ENCODE results near the gene C1QTNF12.
"Not testable (repeated sequence)": the region's sequence is repeated elsewhere in the genome, so short reads cannot be mapped to it uniquely, and the experiment has no call there.

Gene C1QTNF12

DNA sequence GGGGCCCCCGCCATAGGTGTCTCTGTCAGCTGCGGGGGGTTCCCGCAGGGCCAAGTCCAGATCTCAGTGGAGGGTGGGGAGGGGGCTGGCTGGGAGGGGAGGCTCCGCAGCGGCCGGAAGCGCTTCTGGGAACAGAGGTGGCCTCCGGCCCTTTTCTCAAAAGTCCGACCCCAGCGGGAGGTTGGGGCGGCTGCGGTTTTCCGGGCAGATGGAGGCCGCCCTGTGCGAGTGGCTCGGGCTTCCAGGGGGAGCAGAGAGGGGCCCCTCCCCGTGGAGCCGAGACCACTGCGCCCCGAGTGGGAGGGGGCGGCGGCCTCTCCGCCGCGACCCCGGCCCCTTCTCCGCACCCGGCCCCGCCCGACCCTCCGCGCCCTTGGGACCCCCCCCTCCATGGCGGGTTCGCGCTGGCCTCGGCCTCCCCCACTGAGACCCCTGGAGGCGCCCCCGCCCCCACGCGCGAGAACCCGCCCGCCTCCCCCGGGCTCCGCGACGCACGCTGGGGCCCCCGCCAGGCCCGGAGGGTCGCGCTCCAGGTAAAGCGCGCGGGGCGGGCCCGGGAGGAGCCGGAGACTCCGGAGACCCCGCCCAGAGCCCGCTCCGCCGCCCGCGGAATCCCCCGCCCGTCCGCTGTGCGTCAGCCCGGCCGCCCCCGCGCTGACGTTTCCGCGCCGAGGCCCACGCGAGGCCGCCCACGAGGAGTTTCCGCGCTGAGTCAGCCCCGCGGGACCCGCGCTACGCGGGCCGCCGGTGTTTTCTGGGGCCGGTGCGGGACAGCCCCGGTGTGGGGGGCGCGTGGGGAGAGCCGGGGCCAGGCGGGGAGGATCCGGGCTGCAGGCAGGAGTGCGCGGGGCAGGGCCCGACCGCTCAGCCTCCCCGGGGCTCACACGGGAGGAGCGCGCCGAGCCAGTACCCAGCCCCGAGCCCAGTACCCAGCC lies 45.4 kb downstream of the C1QTNF12 start:
- peak in 15 of 58 donors; percentile 5 to 66 (median 31) for DNase-seq

- no peak for DNase-seq
These were observed 46.3 kb downstream of the C1QTNF12 start for GRCh38 chr1:1199961-1200875.

GRCh38 chr1:1199141-1199960 lies 47.2 kb downstream of the C1QTNF12 start:
- no peak for DNase-seq

DNA sequence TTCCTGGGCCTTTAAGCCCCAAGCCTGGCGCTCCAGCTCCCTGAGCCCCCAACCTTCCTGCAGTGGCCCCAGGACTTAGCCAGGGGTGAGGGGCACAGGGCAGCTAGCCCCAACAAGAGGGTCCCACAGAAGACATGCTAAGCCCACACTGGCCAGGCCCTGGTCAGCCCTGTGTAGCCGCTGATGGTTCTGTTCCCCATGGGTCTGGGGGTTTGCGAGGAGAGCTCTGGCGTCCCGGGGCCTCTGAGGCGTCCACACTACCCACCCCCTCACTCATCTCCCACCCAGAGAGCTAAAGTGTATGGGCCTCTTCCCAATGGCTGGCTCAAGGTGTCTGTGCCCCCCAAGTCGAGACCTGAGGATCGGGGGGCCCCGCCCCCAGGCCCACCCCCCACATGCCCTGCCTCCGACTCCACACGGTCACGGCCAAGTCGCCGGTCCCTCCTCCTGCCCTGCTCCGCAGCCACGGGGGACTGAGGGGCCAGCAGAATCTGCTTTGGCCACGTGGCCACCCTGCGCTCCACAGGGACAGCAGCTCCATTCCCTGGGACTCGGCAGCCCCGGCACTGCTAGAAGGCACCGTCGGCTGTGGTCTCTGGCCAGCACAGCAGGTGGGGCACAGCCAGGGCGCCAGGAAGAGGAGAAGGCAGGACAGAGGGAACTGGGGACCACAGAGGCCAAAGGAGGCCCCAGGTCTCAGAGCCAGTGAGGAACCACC lies 47.9 kb downstream of the C1QTNF12 start:
- no peak for DNase-seq

DNA sequence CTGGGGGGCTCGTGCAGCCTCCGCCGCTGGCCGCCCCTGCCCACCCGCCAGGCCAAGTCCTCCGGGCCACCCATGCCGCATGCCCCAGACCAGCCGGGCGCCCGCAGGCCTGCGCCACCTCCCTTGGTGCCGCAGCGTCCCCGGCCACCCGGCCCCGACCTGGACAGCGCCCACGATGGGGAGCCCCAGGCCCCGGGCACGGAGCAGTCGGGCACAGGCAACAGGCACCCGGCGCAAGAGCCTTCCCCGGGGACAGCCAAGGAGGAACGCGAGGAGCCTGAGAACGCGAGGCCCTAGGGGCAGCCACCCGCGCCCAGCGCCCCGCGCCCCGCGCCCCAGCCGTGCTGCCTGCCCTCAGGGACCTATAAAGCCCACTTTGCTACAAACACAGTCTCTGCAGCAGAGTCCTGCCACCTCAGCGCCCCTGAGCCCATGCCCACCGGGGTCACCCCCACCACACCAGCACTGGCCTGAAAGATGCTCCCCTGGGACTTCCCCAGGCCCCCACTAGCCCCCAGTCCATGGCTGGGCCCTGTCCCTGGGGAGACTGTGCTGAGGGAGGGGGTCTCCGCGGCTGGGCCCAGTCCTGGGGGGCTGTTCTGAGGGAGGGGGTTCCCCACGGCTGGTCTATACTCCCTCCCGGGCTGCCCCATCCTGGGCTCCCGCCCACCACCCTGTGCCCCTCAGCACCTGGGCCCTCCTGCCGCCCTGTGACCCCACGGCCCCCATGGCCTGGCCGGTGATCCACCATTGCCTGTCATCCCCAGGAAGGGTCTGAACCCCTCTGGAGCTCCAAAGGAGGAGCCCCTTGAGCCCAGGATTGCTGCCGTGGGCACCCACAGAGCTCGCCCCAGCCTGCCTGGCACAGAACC lies 48.7 kb downstream of the C1QTNF12 start:
- no peak for DNase-seq

DNA sequence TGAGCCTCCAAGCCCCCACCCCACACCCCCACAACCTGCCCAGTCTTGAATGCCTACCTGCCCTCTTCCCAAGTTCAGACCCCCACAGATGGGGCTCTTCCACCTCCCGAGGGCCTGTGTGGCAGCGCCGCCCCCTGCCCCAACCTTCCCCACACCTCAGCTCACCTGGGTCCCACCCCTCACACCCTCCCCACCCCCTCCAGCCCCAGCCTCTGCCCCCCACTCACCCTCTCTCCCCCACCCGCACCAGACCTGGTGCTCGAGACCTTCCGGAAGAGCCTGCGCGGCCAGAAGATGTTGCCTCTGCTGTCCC lies 49.4 kb downstream of the C1QTNF12 start:
- DNase-seq, result no peak

DNA sequence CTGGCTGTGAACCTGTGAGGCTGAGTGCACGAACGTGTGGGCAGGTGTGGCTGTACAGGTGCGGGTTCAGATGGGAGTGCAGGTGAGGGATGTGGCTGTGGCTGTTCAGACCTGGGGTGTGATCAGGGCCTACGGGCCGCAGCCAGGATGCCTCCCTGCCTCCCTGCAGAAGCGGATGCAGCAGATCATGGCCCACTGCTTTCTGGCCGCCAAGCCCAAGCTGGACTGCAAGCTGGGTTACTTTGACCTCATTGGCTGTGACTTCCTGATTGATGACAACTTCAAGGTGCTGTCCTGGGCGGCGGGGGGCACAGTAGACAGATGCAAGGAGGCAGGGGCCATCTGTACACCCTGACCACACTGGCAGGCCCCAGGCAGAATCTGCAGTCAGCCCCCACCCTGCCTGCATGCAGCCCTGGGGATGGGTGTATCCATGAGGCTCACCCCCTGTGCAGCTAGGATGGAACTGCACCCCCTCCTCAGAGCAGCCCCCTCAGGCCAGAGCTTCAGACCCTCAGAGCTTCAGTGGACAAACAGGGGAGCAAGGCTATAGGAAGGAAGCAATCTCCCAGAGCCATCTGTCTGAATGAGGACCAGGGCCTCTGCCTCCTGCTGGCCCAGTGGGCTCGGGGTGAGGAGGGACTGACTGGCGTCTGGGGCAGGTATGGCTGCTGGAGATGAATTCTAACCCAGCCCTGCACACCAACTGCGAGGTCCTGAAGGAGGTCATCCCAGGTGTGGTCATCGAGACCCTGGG lies 49.9 kb downstream of the C1QTNF12 start:
- no peak for DNase-seq

DNA sequence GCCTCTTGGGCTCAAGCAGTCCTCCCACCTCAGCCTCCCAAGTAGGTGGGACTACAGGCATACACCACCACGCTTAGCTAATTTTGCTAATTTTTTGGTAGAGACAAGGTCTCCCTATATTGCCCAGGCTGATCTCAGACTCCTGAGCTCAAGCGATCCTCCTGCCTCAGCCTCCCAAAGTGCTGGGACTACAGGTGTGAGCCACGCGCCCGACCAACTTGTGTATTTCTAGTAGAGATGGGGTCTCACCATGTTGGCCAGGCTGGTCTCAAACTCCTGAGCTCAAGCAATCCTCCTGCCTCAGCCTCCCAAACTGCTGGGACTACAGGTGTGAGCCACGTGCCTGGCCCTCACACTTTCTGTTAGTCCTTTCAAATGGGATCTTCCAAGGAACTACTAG lies 50.8 kb downstream of the C1QTNF12 start:
- DNase-seq, result not testable (repeated sequence)

DNA sequence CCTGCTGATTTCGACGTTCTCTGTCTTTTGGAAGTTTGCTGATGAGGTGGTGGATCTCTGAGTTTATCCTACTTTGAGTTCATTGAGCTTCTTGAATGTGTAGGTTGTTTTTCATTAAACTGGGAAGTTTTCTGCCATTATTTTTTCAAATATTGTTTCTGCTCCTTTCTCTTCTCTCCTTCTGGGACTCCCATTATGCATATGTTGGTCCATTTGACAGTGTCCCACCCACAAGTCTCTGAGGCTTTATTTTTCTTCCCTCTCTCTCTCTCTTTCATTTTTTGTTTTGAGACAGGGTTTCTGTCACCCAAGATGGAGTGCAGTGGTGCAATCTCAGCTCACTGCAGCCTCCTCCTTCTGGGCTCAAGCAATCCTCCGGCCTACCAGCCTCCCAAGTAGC lies 51.8 kb downstream of the C1QTNF12 start:
- no peak for DNase-seq
